GM18526 (cell line): ENCODE results near the gene GAB2.

Experiments
- POLR2A ChIP-seq: IDR thresholded peaks from 3 replicates; pipeline ENCODE4 v1.6.1; 2011; ENCODE audit not compliant: insufficient read length; ENCODE audit errors: extremely low read depth

GAB2 gene

GRCh38 chr11:78216021-78216420 lies 201.6 kb downstream of the GAB2 start:
- no peak for TF ChIP-seq POLR2A

- TF ChIP-seq POLR2A = no peak
Measured at GRCh38 chr11:78214331-78215194, 203.1 kb downstream of the GAB2 start.

GRCh38 chr11:78213526-78214330 lies 203.9 kb downstream of the GAB2 start:
- no peak for TF ChIP-seq POLR2A

- TF ChIP-seq POLR2A = no peak
Measured at GRCh38 chr11:78212586-78213371, 204.8 kb downstream of the GAB2 start.

GRCh38 chr11:78211565-78211964 lies 206.1 kb downstream of the GAB2 start:
- no peak for TF ChIP-seq POLR2A

- no peak for TF ChIP-seq POLR2A
Measured at GRCh38 chr11:78210000-78210608, 207.5 kb downstream of the GAB2 start.

GRCh38 chr11:78209478-78209877 lies 208.1 kb downstream of the GAB2 start:
- no peak for TF ChIP-seq POLR2A

- TF ChIP-seq POLR2A = no peak
Measured at GRCh38 chr11:78208257-78209165, 209.1 kb downstream of the GAB2 start.

- TF ChIP-seq POLR2A = no peak
Measured at GRCh38 chr11:78207532-78208256, 209.9 kb downstream of the GAB2 start.

GRCh38 chr11:78205691-78206090 lies 211.9 kb downstream of the GAB2 start:
- TF ChIP-seq POLR2A = no peak

- TF ChIP-seq POLR2A = no peak
Measured at GRCh38 chr11:78205256-78205655, 212.4 kb downstream of the GAB2 start.

- TF ChIP-seq POLR2A = no peak
Measured at GRCh38 chr11:78203184-78203583, 214.4 kb downstream of the GAB2 start.

- no peak for TF ChIP-seq POLR2A
Measured at GRCh38 chr11:78202733-78203167, 214.9 kb downstream of the GAB2 start.
